GM12878 (cell line): ENCODE measurements around the gene TRAF5.

Experiments
- JUND ChIP-seq: IDR thresholded peaks from 2 replicates; pipeline ENCODE4 v1.6.1; 2012; ENCODE audit warnings: low read depth, mild to moderate bottlenecking, low read length, improper control_type of control experiment, moderate library complexity
- NFIC ChIP-seq: IDR thresholded peaks from 2 replicates; pipeline ENCODE4 v1.6.1; 2012; ENCODE audit warnings: low read depth, mild to moderate bottlenecking, inconsistent platforms, low read length, moderate library complexity

DNA sequence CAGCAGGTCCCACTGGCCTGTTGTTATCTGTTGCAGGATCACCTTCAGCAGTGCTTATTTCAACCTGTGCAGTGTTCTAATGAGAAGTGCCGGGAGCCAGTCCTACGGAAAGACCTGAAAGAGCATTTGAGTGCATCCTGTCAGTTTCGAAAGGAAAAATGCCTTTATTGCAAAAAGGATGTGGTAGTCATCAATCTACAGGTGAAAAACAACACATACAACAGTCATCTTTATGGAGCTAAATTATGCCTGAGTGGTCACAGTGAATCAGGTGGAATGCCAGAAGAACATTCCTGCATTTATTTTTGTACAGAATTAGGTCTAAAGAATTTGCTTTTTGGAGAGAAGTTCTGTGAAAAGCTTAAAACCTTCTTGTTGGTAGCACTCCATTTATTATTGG is 33.2 kb downstream of the TRAF5 start:
- no peak for TF ChIP-seq JUND
- TF ChIP-seq NFIC = no peak
